ENCODE measurements around the gene RABGAP1L. TPM values are rescaled to one million over a fixed set of nuclear protein-coding genes. Genes with fewer than 3 reads are reported as not detected.
A peak's percentile ranks its signal among the peaks of the same experiment; 100 is the strongest.

The RABGAP1L gene
- total and polyA plus RNA-seq, 10 of the 15 experiments (the other 5 are each of a cell fraction or from before 2014, with no cell fraction given) = 5.8 to 194 (median 113) TPM

DNA sequence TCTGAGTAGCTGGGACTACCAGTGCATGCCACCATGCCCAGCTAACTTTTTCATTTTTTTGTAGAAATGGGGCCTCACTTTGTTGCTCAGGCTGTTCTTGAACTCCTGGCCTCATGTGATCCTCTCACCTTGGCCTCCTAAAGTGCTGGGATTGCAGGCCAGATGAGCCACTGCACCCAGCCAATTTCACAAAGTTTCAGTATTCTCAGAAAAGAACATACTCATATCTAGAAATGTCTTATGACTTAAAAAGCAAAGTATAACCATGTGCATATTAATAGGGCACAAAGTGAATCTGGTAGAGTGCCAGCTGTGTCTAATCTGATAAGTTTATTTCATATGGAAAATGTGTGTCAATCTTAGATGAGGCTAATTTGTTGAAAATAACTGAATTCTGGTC lies 752.9 kb downstream of the RABGAP1L start:
- intact Hi-C loops (cut with micrococcal nuclease; ENCODE audit: unreplicated experiment) = no loop called here
- Histone ChIP-seq H3K9me3 (replicated peaks; ENCODE audit: control insufficient read depth, insufficient read depth, low read length) (no peaks in the 10 kb centered on the region; the same call in 2 of the 3 replicates), H3K36me3 (ENCODE audit: control insufficient read depth in 2 of 2, insufficient read depth in 2 of 2, low read length in 1 of 2) (peaks cover 0 to 3% of the 10 kb centered on the region in 2 experiments; a peak in 1 of 4 replicates), H3K9ac (ENCODE audit: control insufficient read depth, insufficient read depth, low read length) (no peak overlapping the region), H2AFZ (ENCODE audit: control insufficient read depth, low read depth, low read length) (no peak overlapping the region), H3K4me1 (ENCODE audit: control insufficient read depth, insufficient read depth, low read length) (peaks cover 15% of the 10 kb centered on the region; the same call in 1 of the 2 replicates), H3K4me2 (ENCODE audit: control insufficient read depth, insufficient read depth) (no peak overlapping the region), H3K79me2 (ENCODE audit: control insufficient read depth, insufficient read depth, low read length) (no peaks in the 10 kb centered on the region), H3K4me3 (no peak overlapping the region), H3K27me3 (replicated peaks in 1 of 2; ENCODE audit: control insufficient read depth in 2 of 2, insufficient read depth in 2 of 2, low read length in 1 of 2) (no peaks in the 10 kb centered on the region), H4K20me1 (ENCODE audit: control insufficient read depth, insufficient read depth) (no peaks in the 10 kb centered on the region), H3K27ac (ENCODE audit: control insufficient read depth, insufficient read depth) (no peak overlapping the region; the same call in 1 of the 2 replicates)
- no TSS peak for BruUV-seq (replicated peaks)
- in situ Hi-C loops (cut with MboI) = no loop called here
- FAIRE-seq = no peak
- DNase-seq (ENCODE audit: low read depth, low spot score) = peak; percentile 15
- ChIA-PET RAD21 (ENCODE audit: unreplicated experiment) (interaction anchor here (1.0 to 1.8 kb wide), 4 partner anchors 29 to 96 kb away, joined by 3 to 5 read pairs (median 4); partner anchors contain the start of gene CACYBP), CTCF (interaction anchor here (0.5 to 3.4 kb wide), 5 partner anchors 15 to 113 kb away, joined by 3 to 12 read pairs (median 3); no protein-coding TSS in a partner anchor), POLR2A (interaction anchor here (0.6 to 1.5 kb wide), 3 partner anchors 24 to 318 kb away, joined by 4 read pairs; no protein-coding TSS in a partner anchor), SMC1A (ENCODE audit: uncharacterized antibody, unreplicated experiment) (interaction anchor here (0.8 to 4.2 kb wide), 15 partner anchors 10 to 112 kb away, joined by 3 to 16 read pairs (median 3); no protein-coding TSS in a partner anchor)
- peak; percentile 73 for ATAC-seq
- TF ChIP-seq RUNX3 (IDR thresholded peaks at IDR 0.05; ENCODE audit: low read length) (peak; percentile 22; the same call in 1 of the 2 replicates), RFX5 (IDR thresholded peaks at IDR 0.05; ENCODE audit: low read depth, low read length) (no peak), JUNB (IDR thresholded peaks at IDR 0.05) (peak; percentile 85), DPF2 (IDR thresholded peaks at IDR 0.05) (0 out of 2 replicates have a peak, but pooled peaks have one; percentile 15), IKZF2 (IDR thresholded peaks at IDR 0.05) (peak in 1 of 2 experiments; percentile 15; a peak in 1 of 4 replicates), CHD2 (IDR thresholded peaks at IDR 0.05; ENCODE audit: borderline replicate concordance, low read depth, low read length) (no peak), CREM (IDR thresholded peaks at IDR 0.05; ENCODE audit: low read depth) (peak; percentile 14; the same call in 1 of the 2 replicates), YY1 (IDR thresholded peaks at IDR 0.05; ENCODE audit: low read depth, low read length) (no peak), MTA2 (IDR thresholded peaks at IDR 0.05; ENCODE audit: low read depth) (0 out of 2 replicates have a peak, but pooled peaks have one; percentile 11), SIN3A (IDR thresholded peaks at IDR 0.05; ENCODE audit: low read depth, low read length) (no peak), ZNF207 (IDR thresholded peaks at IDR 0.05; ENCODE audit: borderline replicate concordance) (no peak), SIX5 (IDR thresholded peaks at IDR 0.05; ENCODE audit: low read depth, low read length, severe bottlenecking) (no peak), RAD51 (IDR thresholded peaks at IDR 0.05) (no peak), NFIC (IDR thresholded peaks at IDR 0.05; ENCODE audit: low read depth, low read length) (peak; percentile 56; the same call in 1 of the 2 replicates)
- TF ChIP-seq, protein P1, sequence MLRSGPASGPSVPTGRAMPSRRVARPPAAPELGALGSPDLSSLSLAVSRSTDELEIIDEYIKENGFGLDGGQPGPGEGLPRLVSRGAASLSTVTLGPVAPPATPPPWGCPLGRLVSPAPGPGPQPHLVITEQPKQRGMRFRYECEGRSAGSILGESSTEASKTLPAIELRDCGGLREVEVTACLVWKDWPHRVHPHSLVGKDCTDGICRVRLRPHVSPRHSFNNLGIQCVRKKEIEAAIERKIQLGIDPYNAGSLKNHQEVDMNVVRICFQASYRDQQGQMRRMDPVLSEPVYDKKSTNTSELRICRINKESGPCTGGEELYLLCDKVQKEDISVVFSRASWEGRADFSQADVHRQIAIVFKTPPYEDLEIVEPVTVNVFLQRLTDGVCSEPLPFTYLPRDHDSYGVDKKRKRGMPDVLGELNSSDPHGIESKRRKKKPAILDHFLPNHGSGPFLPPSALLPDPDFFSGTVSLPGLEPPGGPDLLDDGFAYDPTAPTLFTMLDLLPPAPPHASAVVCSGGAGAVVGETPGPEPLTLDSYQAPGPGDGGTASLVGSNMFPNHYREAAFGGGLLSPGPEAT (IDR thresholded peaks at IDR 0.05; ENCODE audit: low read depth) = peak; percentile 16; the same call in 1 of the 2 replicates
- TF ChIP-seq, protein P2, sequence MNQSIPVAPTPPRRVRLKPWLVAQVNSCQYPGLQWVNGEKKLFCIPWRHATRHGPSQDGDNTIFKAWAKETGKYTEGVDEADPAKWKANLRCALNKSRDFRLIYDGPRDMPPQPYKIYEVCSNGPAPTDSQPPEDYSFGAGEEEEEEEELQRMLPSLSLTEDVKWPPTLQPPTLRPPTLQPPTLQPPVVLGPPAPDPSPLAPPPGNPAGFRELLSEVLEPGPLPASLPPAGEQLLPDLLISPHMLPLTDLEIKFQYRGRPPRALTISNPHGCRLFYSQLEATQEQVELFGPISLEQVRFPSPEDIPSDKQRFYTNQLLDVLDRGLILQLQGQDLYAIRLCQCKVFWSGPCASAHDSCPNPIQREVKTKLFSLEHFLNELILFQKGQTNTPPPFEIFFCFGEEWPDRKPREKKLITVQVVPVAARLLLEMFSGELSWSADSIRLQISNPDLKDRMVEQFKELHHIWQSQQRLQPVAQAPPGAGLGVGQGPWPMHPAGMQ (IDR thresholded peaks at IDR 0.05; ENCODE audit: borderline replicate concordance) = no peak
- TF ChIP-seq, protein P3, sequence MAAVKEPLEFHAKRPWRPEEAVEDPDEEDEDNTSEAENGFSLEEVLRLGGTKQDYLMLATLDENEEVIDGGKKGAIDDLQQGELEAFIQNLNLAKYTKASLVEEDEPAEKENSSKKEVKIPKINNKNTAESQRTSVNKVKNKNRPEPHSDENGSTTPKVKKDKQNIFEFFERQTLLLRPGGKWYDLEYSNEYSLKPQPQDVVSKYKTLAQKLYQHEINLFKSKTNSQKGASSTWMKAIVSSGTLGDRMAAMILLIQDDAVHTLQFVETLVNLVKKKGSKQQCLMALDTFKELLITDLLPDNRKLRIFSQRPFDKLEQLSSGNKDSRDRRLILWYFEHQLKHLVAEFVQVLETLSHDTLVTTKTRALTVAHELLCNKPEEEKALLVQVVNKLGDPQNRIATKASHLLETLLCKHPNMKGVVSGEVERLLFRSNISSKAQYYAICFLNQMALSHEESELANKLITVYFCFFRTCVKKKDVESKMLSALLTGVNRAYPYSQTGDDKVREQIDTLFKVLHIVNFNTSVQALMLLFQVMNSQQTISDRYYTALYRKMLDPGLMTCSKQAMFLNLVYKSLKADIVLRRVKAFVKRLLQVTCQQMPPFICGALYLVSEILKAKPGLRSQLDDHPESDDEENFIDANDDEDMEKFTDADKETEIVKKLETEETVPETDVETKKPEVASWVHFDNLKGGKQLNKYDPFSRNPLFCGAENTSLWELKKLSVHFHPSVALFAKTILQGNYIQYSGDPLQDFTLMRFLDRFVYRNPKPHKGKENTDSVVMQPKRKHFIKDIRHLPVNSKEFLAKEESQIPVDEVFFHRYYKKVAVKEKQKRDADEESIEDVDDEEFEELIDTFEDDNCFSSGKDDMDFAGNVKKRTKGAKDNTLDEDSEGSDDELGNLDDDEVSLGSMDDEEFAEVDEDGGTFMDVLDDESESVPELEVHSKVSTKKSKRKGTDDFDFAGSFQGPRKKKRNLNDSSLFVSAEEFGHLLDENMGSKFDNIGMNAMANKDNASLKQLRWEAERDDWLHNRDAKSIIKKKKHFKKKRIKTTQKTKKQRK (IDR thresholded peaks at IDR 0.05; ENCODE audit: low read depth, low read length) = no peak
- TF ChIP-seq, protein P4, sequence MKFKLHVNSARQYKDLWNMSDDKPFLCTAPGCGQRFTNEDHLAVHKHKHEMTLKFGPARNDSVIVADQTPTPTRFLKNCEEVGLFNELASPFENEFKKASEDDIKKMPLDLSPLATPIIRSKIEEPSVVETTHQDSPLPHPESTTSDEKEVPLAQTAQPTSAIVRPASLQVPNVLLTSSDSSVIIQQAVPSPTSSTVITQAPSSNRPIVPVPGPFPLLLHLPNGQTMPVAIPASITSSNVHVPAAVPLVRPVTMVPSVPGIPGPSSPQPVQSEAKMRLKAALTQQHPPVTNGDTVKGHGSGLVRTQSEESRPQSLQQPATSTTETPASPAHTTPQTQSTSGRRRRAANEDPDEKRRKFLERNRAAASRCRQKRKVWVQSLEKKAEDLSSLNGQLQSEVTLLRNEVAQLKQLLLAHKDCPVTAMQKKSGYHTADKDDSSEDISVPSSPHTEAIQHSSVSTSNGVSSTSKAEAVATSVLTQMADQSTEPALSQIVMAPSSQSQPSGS (IDR thresholded peaks at IDR 0.05; ENCODE audit: low read length) = peak; percentile 51; the same call in 1 of the 2 replicates

Data from GM12878 (cell line).